SU-DHL-6 (cell line): ENCODE measurements around the gene SCTR.

Source experiments
- CTCF ChIP-seq: fragments of 200-600 bp; sonication (generic); IDR thresholded peaks from one replicate; pipeline ENCODE4 v1.5.1; 2017; ENCODE audit warnings: antibody characterized with exemption, mild to moderate bottlenecking, low read length, moderate library complexity; ENCODE audit not compliant: insufficient read depth, poor library complexity, severe bottlenecking
- EZH2phosphoT487 ChIP-seq: fragments of 200-600 bp; sonication (generic), shearing (Covaris generic); conservative IDR thresholded peaks from 2 replicates; pipeline ENCODE4 v1.6.1; 2018; ENCODE audit warnings: mild to moderate bottlenecking, antibody characterized with exemption, low read length, moderate library complexity, mixed read lengths

- TF ChIP-seq CTCF (no peak), EZH2phosphoT487 (no peak)
These were observed 83.8 kb downstream of the SCTR start for GRCh38 chr2:119440501-119440870.
